PC-9 (cell line): ENCODE measurements around the gene PTPN21.

Experiments used
- EZH2 ChIP-seq: fragments of 200-600 bp; sonication (generic); IDR thresholded peaks from 2 replicates; pipeline ENCODE4 v1.8.0; 2017; ENCODE audit warnings: antibody characterized with exemption, low read depth
- TF ChIP-seq, protein P1 (sequence below): fragments of 200-600 bp; sonication (generic); conservative IDR thresholded peaks from 2 replicates; pipeline ENCODE4 v1.6.1; 2017; ENCODE audit warnings: mixed run types, antibody characterized with exemption, mild to moderate bottlenecking, moderate library complexity

DNA sequence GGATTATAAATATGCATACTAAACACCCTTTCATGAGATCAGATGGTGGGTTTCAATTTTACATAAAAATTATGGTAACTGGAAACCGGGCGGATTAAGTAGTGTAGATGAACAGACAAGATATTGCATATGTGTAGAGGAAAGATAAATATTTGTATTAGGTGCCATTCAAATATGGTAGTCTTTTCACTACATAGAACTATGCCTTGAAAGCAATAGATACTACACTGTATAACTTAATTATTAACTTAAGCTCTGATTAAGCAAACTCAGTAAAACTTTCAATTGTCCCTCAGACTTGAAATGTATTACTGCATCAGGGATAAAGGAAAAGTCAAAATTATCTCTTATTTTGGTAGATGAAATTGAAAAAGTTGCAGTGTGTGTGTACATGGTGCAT, 1.9 kb downstream of the PTPN21 start:
- TF ChIP-seq, protein P1, sequence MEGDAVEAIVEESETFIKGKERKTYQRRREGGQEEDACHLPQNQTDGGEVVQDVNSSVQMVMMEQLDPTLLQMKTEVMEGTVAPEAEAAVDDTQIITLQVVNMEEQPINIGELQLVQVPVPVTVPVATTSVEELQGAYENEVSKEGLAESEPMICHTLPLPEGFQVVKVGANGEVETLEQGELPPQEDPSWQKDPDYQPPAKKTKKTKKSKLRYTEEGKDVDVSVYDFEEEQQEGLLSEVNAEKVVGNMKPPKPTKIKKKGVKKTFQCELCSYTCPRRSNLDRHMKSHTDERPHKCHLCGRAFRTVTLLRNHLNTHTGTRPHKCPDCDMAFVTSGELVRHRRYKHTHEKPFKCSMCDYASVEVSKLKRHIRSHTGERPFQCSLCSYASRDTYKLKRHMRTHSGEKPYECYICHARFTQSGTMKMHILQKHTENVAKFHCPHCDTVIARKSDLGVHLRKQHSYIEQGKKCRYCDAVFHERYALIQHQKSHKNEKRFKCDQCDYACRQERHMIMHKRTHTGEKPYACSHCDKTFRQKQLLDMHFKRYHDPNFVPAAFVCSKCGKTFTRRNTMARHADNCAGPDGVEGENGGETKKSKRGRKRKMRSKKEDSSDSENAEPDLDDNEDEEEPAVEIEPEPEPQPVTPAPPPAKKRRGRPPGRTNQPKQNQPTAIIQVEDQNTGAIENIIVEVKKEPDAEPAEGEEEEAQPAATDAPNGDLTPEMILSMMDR: no peak
- TF ChIP-seq EZH2: no peak
